Measurements from ENCODE around the gene VAMP2. TPM values are rescaled to one million over a fixed set of nuclear protein-coding genes. Genes with fewer than 3 reads are reported as not detected.

The VAMP2 gene
- polyA plus RNA-seq, 2 of the 4 experiments (the other 2 are of a cell fraction): 19.2 to 21.7 TPM

GRCh38 chr17:8120520-8121406 is 42.0 kb downstream of the VAMP2 start (continued):
- TF ChIP-seq, protein P1, sequence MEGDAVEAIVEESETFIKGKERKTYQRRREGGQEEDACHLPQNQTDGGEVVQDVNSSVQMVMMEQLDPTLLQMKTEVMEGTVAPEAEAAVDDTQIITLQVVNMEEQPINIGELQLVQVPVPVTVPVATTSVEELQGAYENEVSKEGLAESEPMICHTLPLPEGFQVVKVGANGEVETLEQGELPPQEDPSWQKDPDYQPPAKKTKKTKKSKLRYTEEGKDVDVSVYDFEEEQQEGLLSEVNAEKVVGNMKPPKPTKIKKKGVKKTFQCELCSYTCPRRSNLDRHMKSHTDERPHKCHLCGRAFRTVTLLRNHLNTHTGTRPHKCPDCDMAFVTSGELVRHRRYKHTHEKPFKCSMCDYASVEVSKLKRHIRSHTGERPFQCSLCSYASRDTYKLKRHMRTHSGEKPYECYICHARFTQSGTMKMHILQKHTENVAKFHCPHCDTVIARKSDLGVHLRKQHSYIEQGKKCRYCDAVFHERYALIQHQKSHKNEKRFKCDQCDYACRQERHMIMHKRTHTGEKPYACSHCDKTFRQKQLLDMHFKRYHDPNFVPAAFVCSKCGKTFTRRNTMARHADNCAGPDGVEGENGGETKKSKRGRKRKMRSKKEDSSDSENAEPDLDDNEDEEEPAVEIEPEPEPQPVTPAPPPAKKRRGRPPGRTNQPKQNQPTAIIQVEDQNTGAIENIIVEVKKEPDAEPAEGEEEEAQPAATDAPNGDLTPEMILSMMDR (IDR thresholded peaks at IDR 0.05): no peak; the same call in 1 of the 3 replicates
- TF ChIP-seq RNF2 (IDR thresholded peaks at IDR 0.05; ENCODE audit: borderline replicate concordance, low read depth) (no peak), CBX8 (IDR thresholded peaks at IDR 0.05) (no peak), USF2 (IDR thresholded peaks at IDR 0.05) (no peak; the same call in 1 of the 2 replicates), HOXA7 (CRISPR knock-in tag; IDR thresholded peaks at IDR 0.05) (0 out of 2 replicates have a peak, but pooled peaks have one; percentile 30), HEYL (CRISPR knock-in tag; IDR thresholded peaks at IDR 0.05) (no peak), REST (IDR thresholded peaks at IDR 0.05) (peak; percentile 48; the same call in 1 of the 2 replicates), HOXB13 (CRISPR knock-in tag; IDR thresholded peaks at IDR 0.05; ENCODE audit: low read depth) (peak; percentile 59; the same call in 1 of the 2 replicates), HDAC2 (IDR thresholded peaks at IDR 0.05) (no peak), CHD2 (IDR thresholded peaks at IDR 0.05; ENCODE audit: low read length, partially characterized antibody) (no peak), ZSCAN20 (CRISPR knock-in tag; IDR thresholded peaks at IDR 0.05) (no peak), PHF8 (IDR thresholded peaks at IDR 0.05; ENCODE audit: borderline replicate concordance, low read depth) (peak; percentile 50), GATA3 (IDR thresholded peaks at IDR 0.05; ENCODE audit: borderline replicate concordance) (peak; percentile 8; the same call in 1 of the 2 replicates), CEBPB (IDR thresholded peaks at IDR 0.05) (peak in 1 of 2 experiments; percentile 84; a peak in 2 of 4 replicates), NR3C1 (IDR thresholded peaks at IDR 0.05) (no peak), BCL3 (IDR thresholded peaks at IDR 0.05) (no peak), HOXB5 (CRISPR knock-in tag; IDR thresholded peaks at IDR 0.05) (peak; percentile 70; the same call in 1 of the 2 replicates)
- TF ChIP-seq, protein P2, sequence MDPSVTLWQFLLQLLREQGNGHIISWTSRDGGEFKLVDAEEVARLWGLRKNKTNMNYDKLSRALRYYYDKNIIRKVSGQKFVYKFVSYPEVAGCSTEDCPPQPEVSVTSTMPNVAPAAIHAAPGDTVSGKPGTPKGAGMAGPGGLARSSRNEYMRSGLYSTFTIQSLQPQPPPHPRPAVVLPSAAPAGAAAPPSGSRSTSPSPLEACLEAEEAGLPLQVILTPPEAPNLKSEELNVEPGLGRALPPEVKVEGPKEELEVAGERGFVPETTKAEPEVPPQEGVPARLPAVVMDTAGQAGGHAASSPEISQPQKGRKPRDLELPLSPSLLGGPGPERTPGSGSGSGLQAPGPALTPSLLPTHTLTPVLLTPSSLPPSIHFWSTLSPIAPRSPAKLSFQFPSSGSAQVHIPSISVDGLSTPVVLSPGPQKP (IDR thresholded peaks at IDR 0.05; ENCODE audit: low read depth, low read length): no peak
- TF ChIP-seq, protein P3, sequence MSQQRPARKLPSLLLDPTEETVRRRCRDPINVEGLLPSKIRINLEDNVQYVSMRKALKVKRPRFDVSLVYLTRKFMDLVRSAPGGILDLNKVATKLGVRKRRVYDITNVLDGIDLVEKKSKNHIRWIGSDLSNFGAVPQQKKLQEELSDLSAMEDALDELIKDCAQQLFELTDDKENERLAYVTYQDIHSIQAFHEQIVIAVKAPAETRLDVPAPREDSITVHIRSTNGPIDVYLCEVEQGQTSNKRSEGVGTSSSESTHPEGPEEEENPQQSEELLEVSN (IDR thresholded peaks at IDR 0.05; ENCODE audit: borderline replicate concordance, low read depth): no peak; the same call in 1 of the 2 replicates
- TF ChIP-seq, protein P4, sequence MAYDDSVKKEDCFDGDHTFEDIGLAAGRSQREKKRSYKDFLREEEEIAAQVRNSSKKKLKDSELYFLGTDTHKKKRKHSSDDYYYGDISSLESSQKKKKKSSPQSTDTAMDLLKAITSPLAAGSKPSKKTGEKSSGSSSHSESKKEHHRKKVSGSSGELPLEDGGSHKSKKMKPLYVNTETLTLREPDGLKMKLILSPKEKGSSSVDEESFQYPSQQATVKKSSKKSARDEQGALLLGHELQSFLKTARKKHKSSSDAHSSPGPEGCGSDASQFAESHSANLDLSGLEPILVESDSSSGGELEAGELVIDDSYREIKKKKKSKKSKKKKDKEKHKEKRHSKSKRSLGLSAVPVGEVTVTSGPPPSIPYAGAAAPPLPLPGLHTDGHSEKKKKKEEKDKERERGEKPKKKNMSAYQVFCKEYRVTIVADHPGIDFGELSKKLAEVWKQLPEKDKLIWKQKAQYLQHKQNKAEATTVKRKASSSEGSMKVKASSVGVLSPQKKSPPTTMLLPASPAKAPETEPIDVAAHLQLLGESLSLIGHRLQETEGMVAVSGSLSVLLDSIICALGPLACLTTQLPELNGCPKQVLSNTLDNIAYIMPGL (CRISPR knock-in tag; IDR thresholded peaks at IDR 0.05; ENCODE audit: borderline replicate concordance): peak; percentile 72
- TF ChIP-seq, protein P5, sequence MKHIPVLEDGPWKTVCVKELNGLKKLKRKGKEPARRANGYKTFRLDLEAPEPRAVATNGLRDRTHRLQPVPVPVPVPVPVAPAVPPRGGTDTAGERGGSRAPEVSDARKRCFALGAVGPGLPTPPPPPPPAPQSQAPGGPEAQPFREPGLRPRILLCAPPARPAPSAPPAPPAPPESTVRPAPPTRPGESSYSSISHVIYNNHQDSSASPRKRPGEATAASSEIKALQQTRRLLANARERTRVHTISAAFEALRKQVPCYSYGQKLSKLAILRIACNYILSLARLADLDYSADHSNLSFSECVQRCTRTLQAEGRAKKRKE (CRISPR knock-in tag; IDR thresholded peaks at IDR 0.05; ENCODE audit: low read depth): peak; percentile 22; the same call in 1 of the 2 replicates
